NCI-H2227 treated with DMSO at 0.1 percent for 48 hours (cell line): Measurements from ENCODE around the gene ZBTB7C.

Experiments used
- DNase-seq: peaks from one replicate; lab custom pipeline; 2025; lab: John Stamatoyannopoulos, UW

Gene ZBTB7C

DNA sequence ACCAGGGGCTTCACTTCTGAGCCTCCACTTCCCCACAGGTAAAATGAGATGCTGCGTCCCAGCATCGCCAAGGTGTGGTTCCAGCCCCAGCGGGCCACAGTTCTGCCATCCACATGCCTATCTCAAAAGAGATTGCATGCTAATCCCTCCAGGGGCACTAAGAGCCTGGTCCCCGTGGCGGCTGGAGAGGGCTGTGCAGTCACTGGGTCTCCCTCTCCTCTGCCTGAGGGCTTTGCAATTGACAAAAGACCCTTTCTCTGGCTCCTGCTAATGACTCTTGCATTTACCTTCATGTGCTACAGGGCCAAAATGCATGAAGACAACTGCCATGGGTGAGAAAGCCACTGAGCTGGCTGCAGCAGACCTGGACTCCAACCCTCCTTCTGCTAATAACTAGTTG lies 18.5 kb downstream of the ZBTB7C start:
- DNase-seq: no peak

DNA sequence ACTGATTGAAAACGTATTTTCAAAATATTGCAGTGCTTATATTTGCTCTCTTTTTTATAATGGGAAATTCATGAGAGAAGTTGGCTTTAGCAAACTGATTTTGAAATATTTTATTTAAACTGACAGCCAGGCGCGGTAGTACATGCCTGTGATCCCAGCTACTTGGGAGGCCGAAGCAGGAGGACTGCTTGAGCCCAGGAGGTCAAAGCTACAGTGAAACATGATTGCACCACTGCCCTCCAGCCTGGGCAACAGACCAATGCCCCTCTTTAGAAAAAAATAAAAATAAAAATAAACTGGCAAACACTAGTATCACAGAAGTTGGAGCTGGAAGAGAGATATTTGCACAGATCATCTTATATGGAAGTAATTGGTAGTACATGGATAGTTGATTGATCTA lies 20.7 kb downstream of the ZBTB7C start:
- DNase-seq: no peak

DNA sequence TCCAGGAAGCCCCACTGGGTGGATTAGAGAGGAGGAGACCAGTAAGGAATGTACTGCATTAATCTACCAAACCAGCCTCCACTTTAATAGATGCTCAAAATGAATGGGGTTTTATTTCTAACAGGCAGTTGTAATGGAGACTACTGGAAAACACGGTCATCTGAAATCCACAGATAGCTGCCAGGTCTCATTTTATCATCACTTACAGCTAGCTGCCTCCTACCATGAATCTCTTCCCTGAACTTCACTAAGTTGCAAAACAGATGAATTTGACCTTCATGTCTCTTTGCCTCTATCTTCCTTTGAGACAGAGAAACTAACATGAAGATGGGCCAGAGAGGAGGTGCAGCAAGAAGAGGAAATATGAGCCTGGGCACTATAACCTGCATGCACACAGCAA lies 21.9 kb downstream of the ZBTB7C start:
- no peak for DNase-seq

DNA sequence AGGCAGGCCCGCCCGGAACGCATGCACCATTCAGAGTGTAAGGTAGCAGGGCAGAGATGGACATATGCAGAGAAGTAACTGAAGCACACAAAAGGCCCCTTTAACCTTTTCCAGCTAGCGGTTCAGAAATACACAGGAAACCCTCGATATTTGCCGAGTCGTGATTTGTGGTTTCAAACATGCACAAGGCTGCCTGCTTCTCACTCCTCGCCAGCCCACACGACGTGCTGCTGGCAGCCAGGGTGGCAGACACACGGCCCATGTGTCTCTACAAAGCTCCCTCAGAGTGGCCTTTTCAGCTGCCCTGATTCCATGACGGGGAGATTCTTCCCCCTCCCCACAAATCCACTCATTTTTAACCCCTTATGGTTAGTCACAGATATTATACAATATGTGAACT lies 23.6 kb downstream of the ZBTB7C start:
- no peak for DNase-seq

DNA sequence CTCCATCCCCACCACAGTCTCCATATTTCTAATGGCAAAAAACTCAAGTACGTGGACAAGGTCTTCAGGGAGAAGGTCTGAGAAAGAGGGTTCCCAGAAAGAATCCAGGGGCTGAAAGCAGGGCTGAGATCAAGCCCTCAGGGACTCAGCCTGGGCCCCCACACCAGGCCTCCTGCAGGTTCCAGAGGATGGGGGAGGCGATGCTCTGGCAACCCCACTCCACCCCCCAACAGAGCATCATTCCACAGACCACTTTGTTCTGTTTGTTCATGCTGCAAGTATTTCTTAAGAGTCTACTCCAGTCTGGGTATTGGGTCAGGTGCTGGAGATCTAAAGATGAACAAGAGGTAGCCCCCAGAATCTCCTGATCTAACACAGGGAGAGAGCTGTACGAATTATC lies 32.2 kb downstream of the ZBTB7C start:
- no peak for DNase-seq

DNA sequence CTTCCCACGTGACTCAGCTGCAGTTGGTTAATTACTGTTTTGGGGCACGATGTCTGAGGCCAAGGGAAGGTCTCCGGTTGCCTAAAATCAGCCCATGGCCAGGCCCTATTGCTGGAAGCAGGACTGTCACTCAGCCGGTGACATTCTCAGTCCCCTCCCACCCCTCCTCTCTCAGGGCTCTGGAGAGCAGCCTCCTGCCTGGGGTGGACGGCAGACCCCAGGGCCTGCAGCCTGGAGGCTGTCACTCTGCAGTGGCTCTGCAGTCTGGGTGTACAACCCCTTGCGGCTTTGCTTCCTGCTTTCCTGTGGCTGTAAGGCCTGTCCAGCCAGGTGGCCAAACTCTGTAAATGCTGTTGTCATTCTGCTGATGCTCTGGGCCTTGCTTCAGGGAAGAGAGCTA lies 32.8 kb downstream of the ZBTB7C start:
- DNase-seq: no peak

DNA sequence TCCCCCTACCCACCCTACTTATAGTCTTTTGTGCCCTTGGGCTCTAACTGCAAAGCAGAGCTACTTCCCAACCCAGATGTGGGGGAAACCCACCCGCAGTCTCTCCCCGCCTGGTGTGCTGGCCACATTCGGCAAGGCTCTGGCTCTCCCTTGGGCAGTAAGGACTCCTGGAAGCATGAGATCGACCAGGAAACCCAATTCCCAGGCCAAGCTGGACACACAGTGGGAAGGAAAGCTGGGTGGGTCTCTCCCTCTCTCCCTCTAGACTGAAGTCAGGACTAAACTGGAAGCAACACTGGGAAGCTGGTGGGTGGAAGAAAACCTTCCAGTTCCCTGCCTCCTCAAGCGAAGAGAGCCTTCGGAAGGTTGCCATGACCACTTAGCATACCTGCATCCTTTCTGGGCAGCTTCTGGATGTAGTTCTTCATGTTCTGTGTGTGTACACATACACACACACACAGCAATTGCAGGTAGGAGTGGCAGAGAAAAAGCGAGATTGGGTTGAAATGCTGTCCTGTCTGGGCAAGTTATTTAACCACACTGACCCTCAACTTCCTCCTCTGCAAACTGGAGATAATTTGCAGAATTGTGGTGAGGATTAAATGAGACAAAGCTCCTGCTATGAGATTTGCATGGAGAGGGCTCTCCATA lies 33.9 kb downstream of the ZBTB7C start:
- no peak for DNase-seq

DNA sequence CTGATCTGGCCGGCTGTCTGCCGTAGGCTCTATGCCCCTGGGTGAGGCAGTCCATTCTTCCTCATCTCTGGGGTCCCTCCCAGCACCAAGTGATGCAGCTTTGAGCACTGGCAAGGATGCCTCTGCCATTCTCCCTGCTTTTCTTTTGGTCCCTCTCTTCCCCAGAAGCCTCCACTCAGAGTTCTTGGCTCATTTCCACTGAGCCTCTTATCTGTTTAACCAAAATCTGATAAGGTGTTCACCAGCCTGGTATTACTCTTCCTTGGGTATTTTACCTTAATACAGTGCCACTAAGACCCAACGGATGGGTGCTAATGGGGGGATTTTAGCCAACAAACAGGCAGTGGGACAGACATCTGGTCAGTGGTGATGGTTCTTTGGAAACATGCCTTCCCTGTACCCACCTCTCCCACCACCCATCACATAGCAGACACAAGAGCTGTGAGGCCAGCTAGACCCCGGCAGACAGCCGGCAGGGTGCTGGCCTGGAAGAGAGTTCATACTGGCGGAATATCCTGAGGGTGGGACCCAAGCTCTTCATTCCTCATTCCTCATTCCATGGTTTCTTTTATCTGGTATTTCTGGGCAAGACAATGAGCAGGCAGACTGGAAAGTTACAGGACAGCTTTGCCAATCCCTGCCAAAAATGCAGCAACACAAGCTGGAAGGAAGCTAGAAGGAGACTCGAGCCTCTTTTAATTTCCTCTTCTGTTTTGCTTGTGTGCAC lies 34.6 kb downstream of the ZBTB7C start:
- no peak for DNase-seq

DNA sequence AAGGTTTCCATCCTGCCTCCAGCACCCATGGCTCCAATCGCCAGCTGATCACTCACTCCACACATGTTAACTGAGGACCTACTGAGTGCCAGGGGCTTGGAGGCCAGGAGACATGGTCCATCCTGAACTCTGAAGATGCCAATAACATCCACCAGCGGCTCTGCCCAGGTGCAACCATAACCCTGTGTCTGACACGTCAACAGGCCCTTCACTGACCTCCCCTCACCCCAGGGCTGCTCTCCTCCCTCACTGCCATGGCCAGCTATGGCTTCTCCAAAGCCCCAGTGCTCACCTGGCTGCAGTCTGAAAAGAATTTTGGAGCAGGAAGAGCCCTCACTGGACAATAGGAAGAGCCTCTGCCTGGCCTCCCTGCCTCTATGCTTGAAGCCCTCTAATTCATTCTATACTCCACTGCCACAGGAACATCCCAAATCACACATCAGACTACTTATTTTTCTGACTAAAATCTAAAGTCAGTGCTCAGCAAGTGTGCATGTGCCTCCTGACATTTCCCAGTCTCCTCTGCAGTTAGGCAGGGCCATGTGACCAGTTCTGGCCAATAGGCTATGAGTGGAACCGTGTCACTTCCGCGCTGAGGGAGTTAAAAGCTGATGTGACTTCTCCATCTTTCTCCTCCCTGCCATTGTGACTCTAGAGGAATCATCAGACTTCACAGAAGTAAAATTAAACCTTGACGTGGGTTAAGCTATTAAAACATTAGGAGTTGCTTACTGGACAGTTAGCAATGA lies 37.2 kb downstream of the ZBTB7C start:
- DNase-seq: no peak

DNA sequence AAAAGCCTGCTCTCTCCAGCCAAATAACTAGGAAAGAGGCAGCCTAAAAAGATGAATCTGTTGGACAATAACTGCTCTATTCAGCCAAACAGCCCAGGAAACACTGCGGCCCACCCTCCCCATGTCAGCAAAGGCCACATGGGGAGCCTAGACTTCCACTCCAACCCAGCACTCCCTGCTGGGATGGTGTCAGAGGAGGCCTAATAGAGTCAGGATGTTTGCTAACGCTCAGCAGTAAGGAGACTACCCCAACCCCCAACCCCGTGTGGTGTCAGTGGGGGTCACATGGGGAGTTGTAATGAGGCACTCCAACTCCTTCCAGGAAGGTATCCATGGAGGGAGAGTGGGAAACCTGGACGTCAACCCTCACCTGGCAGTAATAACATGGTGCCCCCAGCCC lies 41.6 kb downstream of the ZBTB7C start:
- no peak for DNase-seq

DNA sequence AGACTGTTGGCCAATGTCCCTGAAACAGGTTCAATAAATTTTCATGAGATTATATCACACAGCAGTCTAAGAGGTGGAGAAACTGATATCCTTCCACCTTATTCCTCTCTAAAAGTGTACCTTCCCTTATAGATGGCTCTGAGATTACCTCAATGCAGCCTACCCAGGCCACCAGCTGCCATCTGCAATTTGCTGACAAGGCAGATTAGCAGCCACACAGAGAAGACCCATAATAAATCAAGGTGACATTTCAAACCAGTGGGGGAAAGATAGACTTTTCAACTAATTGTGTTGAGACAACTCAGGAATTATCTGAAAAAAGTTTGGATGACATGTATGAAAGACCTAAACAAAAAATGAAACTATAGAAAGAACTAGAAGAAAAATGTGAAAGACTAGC lies 43.2 kb downstream of the ZBTB7C start:
- no peak for DNase-seq

DNA sequence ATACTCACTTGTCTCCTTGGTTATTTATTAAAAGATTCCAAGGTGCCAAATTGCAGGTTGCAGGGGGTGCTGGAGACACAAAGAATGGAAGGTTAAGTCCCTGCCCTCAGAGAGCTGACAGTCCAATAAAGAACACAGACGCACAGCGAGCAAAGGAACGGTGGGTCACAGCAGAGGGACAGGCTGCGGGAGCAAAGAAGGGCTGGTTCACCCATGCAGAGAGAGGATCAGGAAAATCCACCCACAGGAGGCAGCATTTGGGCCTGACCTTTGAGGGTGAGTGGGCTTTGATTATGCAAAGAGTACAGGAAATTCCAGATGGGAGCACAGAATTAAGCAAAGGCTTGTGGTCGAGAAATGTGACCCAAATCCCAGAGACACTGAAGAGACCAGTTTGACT lies 45.0 kb downstream of the ZBTB7C start:
- DNase-seq: no peak

DNA sequence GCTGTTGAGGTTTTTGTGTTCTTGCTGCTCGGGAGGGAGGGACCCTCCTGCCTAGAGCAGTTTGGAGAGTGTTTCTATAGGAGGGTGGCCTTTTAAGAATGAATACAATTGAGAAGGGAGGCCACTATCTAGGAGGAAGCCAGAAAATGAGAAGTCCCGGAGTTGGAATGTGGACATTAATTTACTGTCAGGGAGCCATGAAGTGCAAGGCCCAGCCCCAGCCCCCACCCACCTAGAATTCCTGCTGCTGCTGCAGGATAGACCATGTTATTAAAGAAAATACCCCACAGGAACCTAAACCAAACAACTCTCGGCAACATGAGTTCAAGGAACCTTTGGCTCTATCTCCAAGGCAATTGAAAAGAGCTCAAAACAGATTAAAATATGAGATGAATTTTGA lies 46.0 kb downstream of the ZBTB7C start:
- DNase-seq: no peak

DNA sequence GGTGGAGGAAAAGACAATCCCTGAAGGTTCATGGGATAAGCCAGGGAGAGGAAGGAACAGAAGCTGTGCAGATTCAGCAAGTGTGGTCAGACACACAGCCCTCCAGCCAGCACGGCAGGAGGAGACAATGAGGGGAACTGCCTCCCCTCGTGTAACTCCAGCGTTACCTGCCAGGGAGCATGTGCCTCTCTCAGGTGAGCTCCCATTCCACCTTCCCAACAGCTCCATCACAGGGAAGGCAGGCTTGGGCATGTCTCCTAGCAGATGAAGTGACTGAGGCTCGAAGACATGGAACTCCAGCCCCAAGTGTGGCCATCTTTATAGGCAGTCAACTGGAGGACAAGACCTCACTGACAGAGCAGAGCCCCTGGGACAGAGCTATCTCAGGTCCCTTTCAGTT lies 47.4 kb downstream of the ZBTB7C start:
- no peak for DNase-seq

DNA sequence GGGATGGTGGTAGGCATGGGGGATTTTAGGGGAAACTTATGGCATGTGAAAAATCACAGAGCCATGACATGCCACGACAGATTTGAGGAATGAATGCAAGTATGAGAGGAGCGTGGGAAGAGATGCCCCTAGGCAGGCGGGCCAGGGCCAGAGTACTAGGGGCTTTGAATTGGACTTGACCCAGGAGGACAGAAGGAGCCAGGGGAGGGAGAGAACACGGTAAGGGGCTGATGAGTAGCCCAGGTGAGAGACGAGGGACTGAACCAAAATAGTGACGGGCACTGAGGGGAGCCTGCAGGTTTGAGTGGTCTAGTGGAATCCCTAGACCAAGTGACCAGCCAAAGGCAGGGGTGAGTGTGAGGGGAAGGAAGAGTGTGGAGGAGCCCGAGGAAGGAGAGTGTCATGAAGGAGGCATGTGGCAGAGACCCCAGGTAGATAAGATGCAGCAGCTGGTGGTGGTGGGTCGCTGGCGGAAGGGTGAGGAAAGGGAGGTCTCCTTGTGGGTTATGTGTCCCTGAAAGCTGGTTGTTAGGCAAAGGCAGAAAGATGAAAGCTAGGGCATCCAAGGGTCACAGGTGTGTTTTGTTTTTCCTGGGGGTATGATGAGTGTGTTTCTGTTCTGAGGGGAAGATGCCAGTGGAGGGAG lies 48.7 kb downstream of the ZBTB7C start:
- DNase-seq: no peak

DNA sequence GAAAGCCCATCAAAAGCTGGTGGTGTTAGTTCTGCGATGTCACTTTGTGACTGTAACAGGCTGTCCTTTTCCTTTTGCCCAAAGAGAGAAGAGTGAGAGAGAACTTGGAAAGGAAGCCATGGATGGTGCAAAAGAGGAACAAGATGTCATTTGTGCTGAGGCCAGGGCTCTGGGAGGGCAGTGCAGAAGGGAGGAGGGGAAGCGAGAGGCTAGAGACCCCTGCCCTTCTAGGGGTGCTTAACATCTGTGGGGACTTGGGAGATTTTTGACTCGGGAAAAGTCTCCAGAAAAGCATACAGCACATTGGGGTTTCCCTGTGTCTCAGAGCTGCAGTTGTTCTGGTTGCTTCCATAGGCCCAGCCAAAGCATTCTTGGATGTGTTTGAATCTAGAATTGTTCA lies 49.6 kb downstream of the ZBTB7C start:
- DNase-seq: no peak

DNA sequence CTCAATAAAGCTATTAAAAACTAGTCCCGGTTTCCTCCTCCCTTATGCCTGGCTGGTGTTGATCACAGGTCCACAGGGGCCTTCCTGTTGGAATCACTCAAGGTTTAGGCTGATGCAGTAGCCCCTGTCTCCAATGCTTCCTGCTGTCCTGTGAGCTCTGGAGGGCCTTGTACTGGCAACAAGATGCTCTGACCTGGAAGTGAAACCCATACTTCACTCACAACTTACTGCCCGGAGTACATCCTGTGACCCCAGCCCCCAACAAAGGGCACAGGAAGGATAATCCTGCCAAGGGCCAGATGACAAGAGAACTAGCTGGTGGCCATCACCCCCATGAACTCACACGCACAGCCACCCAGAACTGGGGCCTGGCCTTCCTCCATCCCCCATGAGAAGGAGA lies 50.3 kb downstream of the ZBTB7C start:
- DNase-seq: no peak

DNA sequence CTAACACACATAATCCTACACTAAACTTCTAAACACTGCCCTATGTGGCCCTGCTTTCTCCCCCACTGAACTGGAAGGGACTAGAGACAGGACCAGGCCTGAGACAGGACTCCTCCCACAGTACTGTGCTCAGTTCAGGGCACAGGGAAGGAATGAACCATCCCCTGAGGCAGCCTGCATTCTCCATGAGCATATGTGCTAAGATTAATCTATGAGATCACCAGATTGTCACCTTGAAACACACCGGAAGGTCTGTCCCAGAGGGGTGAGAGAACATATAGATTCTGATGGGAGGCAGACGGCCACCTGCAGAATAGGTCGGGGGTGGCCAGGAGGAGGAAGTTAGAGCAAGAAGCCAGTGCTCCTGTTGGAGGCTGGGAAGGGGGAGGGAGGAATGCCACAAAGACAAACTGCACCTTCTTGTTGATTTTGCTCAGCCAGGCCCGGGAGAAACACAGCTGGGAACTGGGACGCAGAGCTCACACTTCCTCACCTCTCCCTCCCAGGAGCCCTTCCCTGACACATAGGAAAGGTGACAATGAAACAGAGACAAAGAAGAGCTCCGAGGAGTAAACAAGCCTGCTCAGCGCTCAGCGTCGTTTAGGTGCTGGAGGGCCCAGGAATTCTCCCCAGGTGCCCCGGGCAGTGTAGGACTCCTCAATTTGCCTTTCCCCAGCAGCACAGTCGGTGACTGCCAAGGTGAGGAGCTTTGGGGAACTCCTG lies 52.1 kb downstream of the ZBTB7C start:
- no peak for DNase-seq

DNA sequence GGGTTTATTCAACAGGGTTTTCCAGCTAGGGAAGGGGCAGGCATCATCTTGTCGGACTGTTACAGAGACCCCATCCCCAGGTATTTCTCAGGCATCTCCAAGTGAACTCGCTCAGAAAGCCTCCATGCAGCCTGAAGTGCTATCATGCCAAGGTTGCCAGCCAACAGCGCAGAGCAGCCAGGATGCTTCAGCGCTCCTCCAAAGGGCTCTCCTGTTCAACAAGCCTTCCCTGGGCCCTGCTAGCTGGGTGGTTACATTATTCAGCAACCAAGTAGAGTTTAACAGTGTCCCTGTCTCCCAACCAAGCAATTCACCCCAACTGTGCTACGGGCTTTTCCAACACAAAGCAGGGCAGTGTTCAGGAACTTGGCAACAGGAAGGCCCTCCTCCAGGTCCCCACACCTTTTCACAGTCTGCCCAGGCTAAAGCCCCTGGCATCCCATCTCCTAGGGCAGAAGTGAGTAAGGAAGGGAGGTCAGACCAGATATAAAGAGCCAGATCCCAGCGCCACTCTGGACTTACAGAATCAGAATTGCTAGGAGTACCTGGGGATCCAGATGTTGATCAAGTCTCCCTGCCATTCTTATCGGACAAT lies 52.9 kb downstream of the ZBTB7C start:
- DNase-seq: no peak

DNA sequence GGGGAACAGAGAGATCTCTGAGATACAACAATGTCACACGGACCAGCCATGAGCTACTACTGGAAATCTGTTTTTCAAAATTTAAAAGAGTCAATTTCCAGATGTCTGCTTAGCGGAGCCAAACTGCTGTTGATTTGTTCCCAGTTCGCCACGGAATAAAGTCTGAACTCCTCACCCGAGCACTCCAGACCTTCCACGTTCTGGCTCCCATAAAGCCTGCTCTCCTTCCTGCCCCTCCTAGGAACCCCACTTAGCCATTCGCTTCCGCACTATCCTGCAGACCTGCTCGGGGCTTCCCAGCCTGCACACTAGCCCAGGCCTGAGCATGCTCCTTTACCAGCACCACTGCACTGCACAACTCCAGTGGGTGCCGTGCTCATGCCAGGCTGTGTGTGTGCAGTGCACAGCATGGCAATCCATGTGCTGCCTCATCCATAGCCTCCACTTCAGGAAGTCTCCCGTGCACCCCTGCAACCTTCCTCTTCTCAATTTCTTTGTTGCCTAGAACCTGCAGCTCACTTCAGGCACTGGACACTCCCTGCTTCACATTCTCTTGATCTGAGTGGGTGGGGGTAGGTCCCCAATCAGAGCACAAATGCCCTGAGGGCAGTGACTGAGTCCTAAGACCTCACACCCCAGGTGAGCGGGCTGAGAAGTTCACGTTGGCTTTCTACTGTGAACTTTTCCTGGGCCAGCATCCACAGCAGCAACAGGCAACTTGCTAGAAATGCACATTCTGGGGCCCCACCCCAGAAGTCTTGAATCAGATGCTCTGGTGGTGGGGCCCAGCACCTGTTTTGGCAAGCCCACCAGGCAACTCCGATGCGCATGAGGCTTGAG lies 53.7 kb downstream of the ZBTB7C start:
- no peak for DNase-seq

DNA sequence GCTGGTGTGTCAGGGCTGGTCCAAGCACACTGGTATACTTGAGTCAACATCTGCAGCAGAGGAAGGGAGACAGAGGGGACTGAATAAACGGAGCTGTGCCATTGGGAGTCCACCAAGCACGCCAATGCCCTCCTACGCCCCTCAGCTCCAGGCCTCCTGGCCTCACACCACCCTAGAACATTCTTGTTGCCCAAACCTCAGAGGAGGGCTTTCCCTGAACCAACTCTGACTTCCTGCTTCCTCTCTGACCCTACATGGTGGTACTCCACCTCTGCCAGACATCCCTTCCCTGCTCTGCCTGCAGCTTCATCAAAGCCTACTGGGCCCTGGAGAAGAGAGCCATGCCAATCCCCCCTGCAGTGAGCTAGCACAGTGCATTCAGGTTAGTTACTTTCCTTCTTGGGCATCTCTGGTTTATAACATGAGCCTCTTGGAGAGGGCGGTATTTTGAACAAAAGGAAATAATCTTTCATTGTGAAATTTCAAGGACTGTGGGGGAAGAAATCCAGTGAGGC lies 54.4 kb downstream of the ZBTB7C start:
- no peak for DNase-seq
